Measurements from ENCODE around the gene ZPR1.
"Not testable (repeated sequence)": the region's sequence is repeated elsewhere in the genome, so short reads cannot be mapped to it uniquely, and the experiment has no call there.

ZPR1 gene

DNA sequence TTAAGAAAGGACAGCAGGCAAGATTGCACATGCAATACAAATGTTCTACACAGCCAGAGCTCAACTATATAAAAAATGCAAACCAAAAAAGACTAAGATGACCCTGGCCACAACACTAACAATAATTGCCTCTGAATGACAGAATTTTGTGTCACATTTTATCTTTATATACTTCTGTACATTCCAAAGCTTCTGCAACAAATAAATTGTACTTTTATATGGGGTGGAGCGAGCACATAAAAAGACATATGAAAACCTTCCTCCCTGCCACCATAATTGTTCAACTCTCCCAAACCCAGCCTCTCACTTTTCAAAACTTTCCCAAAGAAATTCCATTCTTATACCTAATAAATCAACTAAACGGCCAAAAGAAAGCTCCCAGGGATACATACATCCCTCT is 25.7 kb downstream of the ZPR1 start:
- no peak for DNase-seq (ENCODE audit: low read depth in 4 of 4, low spot score in 1 of 4)

DNA sequence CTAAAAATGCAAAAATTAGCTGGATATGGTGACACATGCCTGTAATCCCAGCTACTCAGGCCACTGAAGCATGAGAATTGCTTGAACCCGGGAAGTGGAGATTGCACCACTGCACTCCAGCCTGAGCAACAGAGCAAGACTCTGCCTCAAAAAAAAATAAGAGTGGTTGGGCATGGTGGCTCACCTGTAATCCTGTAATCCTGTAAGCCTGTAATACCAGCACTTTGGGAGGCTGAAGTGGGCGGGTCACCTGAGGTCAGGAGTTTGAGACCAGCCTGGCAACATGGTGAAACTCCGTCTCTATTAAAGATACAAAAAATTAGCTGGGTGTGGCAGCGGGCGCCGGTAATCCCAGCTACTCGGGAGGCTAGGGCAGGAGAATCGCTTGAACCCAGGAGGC is 31.8 kb downstream of the ZPR1 start:
- DNase-seq (ENCODE audit: low read depth in 4 of 4, low spot score in 1 of 4): not testable (repeated sequence)

- DNase-seq (ENCODE audit: low read depth in 4 of 4, low spot score in 1 of 4): no peak
Measured at GRCh38 chr11:116750070-116750718, 37.6 kb downstream of the ZPR1 start.

DNA sequence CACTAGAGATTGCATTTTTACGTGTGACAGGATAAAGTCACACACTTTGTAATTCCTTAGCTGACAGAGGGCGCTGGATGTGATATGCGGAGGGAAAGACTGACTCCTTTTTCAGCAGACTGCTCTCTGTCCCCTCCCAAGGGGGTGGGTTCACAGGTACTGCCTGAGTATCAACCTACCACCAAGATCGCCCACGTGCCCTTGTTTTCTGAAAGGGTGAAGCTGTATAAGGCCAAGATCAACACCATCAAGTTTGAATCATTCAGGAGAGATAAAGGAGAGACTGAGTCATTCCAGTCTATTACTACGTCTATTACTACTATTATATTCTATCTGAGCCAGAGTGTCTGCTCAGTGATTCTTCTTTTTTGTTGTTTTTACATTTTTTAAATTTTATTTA is 45.7 kb downstream of the ZPR1 start:
- no peak for DNase-seq (ENCODE audit: low read depth in 4 of 4, low spot score in 1 of 4)

- DNase-seq (ENCODE audit: low read depth in 4 of 4, low spot score in 1 of 4): no peak
Measured at GRCh38 chr11:116740741-116741140, 47.1 kb downstream of the ZPR1 start.

DNA sequence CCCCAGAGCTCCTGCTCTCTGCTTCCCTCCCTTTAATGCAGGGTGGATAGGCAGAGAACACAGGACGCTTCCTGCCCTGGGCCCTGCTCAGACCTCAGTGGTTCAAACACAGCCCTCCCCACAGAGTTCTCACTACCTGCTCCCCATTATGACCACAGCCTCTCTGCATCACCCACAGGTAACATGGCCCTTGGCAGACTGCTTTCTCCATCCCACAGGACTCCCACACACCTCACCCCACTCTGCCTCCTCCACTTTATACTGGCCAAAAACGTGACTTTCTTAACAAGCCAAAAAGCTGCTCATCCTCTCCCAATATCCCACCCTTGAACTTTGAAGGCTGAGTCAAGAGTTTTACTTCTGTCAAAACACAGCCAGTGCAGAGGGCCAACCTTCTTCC is 48.8 kb downstream of the ZPR1 start:
- DNase-seq (ENCODE audit: low read depth in 4 of 4, low spot score in 1 of 4): no peak

DNA sequence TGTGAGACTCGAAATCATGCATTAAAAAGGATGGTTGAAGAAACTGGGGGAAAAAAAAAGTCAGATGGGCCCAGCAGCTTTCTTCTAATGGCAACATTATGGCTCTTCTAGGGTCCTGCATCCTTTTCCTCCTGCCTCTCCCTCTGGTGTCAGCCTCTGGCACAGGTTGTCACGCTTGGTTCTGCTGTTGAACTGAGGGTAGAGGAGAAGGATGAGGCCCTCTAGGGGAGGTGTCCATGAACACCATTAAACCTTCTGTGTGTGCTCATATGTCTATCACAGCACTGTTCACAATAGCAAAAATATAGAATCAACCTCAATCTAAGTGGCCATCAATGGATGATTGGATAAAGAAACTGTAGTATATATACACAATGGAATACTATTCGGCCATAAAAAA is 51.1 kb downstream of the ZPR1 start:
- DNase-seq (ENCODE audit: low read depth in 4 of 4, low spot score in 1 of 4): no peak

- DNase-seq (ENCODE audit: low read depth in 4 of 4, low spot score in 1 of 4): no peak
Measured at GRCh38 chr11:116733969-116734508, 53.8 kb downstream of the ZPR1 start.

- DNase-seq (ENCODE audit: low read depth in 4 of 4, low spot score in 1 of 4): no peak
Measured at GRCh38 chr11:116733043-116733755, 54.6 kb downstream of the ZPR1 start.

DNA sequence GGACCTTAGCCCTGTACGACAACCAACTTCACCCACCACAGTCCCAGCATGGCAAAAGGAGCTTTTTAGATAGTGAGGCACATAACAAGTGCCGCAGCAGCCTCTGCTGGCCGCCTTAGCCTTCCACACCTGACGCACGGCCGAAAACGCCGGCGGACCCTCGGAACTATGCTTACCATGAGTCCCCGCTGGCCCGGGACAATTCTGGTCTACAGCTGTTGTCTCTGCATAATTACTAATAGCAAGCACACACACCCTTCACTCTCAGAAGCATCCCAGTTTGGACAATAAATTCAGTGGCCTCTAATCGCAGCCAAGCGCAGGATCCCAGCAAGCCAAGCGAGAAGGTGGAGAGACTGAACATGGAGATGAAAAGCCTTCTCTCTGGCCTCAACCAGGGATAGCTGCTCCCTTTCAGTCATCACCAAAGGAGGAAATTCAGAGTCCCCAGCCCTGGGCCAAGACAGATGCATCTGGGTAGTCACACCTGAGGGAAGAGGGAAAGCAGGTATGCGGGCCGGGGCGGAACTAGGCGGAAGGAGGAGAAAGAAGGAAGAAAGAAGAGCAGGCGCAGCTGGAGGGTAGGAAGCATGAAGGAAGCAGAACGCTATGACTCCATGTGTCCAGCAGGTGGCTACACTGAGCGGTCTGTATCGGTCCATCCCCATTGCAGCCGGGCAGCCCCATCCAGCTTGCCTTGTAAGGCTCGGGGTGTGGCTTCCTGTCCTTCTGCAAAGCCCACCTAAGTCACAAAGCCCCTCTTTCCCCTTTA is 55.4 kb downstream of the ZPR1 start:
- peak; percentile 27 to 46 (median 41) for DNase-seq (ENCODE audit: low read depth in 4 of 4, low spot score in 1 of 4)

GRCh38 chr11:116731821-116732220 is 56.0 kb downstream of the ZPR1 start:
- no peak for DNase-seq (ENCODE audit: low read depth in 4 of 4, low spot score in 1 of 4)

- no peak for DNase-seq (ENCODE audit: low read depth in 4 of 4, low spot score in 1 of 4)
Measured at GRCh38 chr11:116731097-116731761, 56.6 kb downstream of the ZPR1 start.

GRCh38 chr11:116730601-116731000 is 57.2 kb downstream of the ZPR1 start:
- DNase-seq (ENCODE audit: low read depth in 4 of 4, low spot score in 1 of 4): no peak

- no peak for DNase-seq (ENCODE audit: low read depth in 4 of 4, low spot score in 1 of 4)
Measured at GRCh38 chr11:116730241-116730561, 57.6 kb downstream of the ZPR1 start.

DNA sequence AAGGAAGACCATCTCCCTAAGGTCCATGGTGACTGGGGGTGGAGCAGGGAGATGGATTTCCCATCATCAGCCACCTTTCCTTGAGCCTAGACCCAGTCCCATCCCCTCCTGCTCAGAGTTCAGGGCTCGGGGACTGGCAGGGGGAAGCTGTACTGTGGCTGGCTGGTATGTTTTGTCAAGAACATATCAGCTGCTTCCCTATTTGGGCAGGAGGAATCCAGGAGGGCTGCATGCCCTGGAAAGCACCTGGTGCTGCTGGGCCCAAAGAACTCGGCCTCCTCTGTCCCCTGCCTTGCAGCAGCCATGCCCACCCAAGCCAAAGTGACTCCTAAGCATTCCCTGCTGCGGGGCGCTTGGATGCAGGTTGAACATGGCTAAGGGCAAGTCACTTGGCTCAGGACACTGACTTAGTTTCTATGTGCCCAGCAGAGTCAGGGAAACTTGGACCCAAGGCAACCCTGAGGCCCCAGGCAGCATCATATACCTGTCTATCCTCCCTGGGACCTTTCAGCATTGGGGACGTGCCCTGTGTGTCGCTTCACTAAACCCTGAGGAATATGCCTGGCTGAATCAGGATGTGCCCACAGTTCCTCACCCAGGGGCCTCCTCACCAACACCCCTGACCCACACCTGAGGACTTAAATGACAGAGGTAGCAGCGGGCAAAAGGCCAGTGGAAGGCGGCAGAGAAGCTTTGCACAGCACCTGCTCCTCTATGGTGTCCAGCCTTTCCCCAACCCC is 58.2 kb downstream of the ZPR1 start:
- DNase-seq (ENCODE audit: low read depth in 4 of 4, low spot score in 1 of 4): no peak

DNA sequence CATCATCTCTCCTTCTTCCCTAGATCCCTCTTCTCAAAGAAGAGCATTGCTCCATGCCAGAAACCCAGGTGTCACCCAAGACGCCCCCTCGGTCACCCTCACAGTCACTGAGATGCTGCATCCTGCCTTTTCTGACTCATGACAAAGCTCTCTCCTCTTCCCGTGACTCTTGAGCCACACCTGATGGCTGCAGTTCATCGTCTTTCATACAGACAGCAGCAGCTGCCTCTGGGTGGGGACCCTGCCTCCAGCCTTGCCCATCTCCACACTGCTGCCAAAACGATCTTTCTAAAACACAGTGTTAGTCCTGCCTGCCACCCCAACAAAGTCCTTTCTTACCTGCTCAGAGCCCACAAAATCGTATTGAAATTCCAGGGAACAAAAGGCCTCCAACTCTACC is 59.8 kb downstream of the ZPR1 start:
- no peak for DNase-seq (ENCODE audit: low read depth in 4 of 4, low spot score in 1 of 4)

- DNase-seq (ENCODE audit: low read depth in 4 of 4, low spot score in 1 of 4): no peak
Measured at GRCh38 chr11:116725434-116726221, 62.2 kb downstream of the ZPR1 start.

- DNase-seq (ENCODE audit: low read depth in 4 of 4, low spot score in 1 of 4): no peak
Measured at GRCh38 chr11:116724813-116725212, 63.0 kb downstream of the ZPR1 start.

Data from stimulated activated CD4-positive, alpha-beta T cell treated with anti-CD3 and anti-CD28 coated beads, Interleukin-1b, Interleukin-23, amount 100 ng/mL, for 24 hours (primary cell).